T-helper 1 cell treated with Interleukin-12 subunit alpha and Interleukin-12 subunit beta and Interleukin-4 antibody, amounts not matched to agents 30 μg/mL and 1 μg/mL, for 36 hours (primary cell): Measurements from ENCODE around the gene TMEM220.
"Not testable (repeated sequence)": the region's sequence is repeated elsewhere in the genome, so short reads cannot be mapped to it uniquely, and the experiment has no call there.

Experiments used
- H3K27ac Mint-ChIP-seq: one replicate; pipeline ENCODE4 v1.8.0; 2021; ENCODE audit warnings: mild to moderate bottlenecking, mixed read lengths
- H3K27me3 Mint-ChIP-seq: one replicate; pipeline ENCODE4 v1.8.0; 2021; ENCODE audit warnings: low read depth, mixed read lengths
- H3K36me3 Mint-ChIP-seq: one replicate; pipeline ENCODE4 v1.8.0; 2021; ENCODE audit warnings: low read depth, mixed read lengths
- H3K4me1 Mint-ChIP-seq: one replicate; pipeline ENCODE4 v1.8.0; 2021; ENCODE audit warnings: low read depth, mixed read lengths
- H3K4me3 Mint-ChIP-seq: one replicate; pipeline ENCODE4 v1.8.0; 2021; ENCODE audit warnings: mild to moderate bottlenecking, moderate library complexity, mixed read lengths
- H3K9me3 Mint-ChIP-seq: one replicate; pipeline ENCODE4 v1.8.0; 2021; ENCODE audit warnings: mixed read lengths

The TMEM220 gene

DNA sequence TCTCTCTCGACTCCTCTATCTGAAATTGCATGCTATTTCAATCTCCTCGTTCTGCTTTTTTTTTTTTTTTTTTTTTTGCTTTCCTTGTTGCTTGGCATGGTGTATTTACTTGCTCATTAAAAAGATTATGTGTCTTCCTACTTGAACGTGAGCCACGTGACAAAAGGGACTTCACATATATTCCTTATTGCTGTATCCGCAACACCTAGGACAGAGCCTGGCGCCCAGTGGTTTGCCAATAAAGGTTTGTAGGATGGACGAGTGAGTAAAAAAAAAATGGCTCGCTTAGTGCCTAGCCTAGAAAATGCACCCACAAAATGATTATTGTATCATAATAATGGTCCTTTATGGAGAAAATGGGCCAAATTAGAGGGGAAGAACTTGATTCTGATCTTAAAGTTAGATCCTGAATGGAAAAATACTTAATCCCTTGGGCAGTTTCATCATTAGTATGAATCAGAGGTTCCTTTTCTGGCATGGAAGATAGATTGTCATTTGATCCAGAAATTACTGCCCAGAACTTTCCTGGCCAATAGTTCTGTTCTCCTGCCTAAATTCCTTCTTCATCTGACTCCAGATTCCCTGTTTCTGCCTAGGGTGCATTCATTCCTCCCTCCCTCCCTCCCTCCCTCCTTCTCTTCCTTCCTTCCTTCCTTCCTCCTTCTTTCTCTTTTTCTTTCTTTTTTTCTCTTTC, 13.6 kb upstream of the TMEM220 start:
- Mint-ChIP-seq H3K4me1 (peaks cover 4% of the 10 kb centered on the region), H3K27me3 (peaks cover 15% of the 10 kb centered on the region), H3K27ac (no peak overlapping the region), H3K9me3 (no peaks in the 10 kb centered on the region), H3K36me3 (no peaks in the 10 kb centered on the region), H3K4me3 (no peak overlapping the region)

DNA sequence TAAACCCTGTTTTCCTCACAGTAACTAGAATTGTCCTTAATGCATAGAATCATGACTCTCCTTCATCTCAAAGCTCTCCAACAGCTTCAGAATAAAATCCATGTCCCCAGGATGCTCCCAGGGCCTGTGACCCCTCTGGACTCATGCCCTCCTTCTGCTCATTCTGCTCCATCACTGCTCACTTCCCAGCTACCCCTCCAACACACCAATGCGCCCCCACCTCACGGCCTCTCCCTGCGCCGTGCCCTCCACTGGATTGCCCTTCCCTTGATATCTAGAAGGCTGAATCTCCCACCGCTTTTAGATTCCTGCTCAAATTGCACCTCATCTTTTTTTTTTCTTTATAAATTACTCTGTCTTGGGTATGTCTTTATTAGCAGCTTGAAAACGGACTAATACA, 12.6 kb upstream of the TMEM220 start:
- Mint-ChIP-seq H3K4me3 (no peak overlapping the region), H3K27ac (no peak overlapping the region), H3K27me3 (peaks cover 15% of the 10 kb centered on the region), H3K36me3 (no peaks in the 10 kb centered on the region), H3K9me3 (no peaks in the 10 kb centered on the region), H3K4me1 (peaks cover 4% of the 10 kb centered on the region)

DNA sequence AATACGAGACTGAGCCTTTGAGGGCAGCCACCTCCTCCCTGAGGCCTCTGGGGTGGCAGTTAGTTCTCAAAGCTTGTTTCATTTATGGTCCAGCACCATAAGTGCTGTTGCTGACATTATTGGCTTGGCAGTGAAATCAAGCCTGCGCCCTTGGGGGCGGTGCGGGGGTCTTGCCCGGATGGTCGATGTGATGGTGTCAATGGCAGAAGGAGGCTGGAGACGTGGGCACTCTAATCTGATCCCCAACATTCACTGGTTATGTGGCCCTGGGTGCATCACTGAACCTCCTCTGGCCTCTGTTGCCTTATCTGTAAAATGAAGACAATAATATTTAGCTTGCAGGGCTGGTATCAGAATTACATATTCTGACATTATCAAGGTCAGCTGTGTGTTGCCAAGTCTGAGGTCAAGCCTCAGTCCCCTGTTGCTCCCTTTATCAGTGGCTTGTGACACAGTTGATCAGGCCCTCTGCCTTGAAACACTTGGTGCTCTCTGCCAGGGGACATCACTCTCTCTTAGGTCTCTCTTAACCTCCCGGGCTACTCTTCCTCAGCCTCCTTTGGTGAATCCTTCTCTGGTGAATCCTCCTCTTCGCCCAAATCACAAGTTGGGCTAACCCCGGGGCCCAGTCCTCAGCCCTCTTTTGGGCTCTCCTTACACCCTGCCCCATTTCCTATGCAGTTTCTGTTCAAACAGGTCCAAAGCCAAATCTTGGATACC, 11.8 kb upstream of the TMEM220 start:
- no peak overlapping the region for H3K27ac Mint-ChIP-seq
- peaks cover 7% of the 10 kb centered on the region for H3K4me1 Mint-ChIP-seq
- H3K36me3 Mint-ChIP-seq = no peaks in the 10 kb centered on the region
- no peak overlapping the region for H3K4me3 Mint-ChIP-seq
- peaks cover 15% of the 10 kb centered on the region for H3K27me3 Mint-ChIP-seq
- no peaks in the 10 kb centered on the region for H3K9me3 Mint-ChIP-seq

DNA sequence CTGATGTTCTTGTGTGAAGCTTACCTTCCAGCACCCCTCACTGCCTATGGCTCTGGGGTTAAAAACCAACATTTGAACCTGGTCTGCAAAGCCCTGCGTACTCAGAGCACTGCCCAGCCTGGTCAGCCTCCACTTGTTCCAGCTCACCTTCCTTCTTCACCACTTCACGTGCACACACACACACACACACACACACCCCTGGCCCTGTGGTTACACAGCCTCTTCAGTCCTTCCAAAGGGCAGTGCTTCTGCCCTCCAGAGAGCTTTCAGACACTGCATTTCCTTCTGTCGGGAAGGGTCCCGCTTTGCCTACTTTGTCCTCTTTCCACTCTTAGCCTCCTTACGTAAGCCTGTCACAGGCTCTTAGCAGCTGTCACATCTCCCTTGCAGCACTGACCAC, 9.6 kb upstream of the TMEM220 start:
- H3K4me1 Mint-ChIP-seq = peaks cover 4% of the 10 kb centered on the region
- no peaks in the 10 kb centered on the region for H3K36me3 Mint-ChIP-seq
- H3K27ac Mint-ChIP-seq = no peak overlapping the region
- H3K4me3 Mint-ChIP-seq = no peak overlapping the region
- peaks cover 13% of the 10 kb centered on the region for H3K27me3 Mint-ChIP-seq
- no peaks in the 10 kb centered on the region for H3K9me3 Mint-ChIP-seq

DNA sequence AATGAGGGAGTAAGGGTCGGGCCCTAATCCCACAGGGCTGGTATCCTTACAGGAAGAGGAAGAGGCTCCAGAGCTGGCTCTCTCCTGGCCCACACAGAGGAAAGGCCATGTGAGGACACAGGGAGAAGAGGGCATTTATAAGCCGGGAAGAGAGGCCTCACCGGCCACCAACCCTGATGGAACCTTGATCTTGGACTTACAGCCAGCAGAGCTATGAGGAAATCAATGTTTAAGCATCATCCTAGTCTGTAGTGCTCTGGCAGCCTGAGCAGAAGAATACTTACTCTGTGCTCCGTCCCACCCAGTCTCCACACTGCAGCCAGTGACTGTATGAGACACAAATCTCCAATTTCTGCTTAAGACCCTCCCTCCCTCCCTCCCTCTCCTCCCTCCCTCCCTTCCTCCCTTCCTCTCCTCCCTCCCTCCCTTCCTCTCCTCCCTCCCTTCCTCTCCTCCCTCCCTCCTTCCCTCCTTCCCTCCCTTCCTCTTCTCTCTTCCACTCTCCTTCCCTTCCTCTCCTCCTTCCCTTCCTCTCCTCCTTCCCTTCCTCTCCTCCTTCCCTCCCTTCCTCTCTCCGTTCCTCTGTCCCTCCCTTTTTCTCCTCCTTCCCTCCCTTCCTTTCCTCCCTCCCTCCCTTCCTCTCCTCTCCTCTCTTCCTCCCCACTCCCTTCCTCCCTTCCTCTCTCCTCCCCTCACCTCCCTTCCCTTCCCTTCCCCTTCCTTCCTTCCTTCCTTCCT, 8.9 kb upstream of the TMEM220 start:
- H3K9me3 Mint-ChIP-seq = no peaks in the 10 kb centered on the region
- H3K27me3 Mint-ChIP-seq = peaks cover 10% of the 10 kb centered on the region
- no peak overlapping the region for H3K4me3 Mint-ChIP-seq

DNA sequence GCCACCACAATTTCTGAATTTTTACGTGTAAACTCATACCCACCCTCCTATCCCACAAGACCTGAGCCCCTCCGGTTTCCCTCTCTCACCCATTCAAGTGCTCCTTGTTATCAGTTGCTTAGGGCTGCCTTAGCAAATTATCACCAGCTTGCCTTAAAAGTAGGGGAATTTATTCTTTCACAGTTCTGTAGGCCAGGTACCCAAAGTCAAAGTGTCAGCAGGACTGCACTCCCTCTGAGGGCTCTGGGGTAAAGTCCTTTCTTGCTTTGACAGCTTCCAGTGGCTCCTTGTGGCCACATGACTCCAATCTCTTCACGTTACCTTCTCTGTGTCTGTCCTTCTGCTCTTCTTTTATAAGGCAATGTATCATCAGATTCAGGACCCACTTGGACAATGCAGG, 7.9 kb upstream of the TMEM220 start:
- H3K4me3 Mint-ChIP-seq = no peak overlapping the region
- H3K36me3 Mint-ChIP-seq = no peaks in the 10 kb centered on the region
- peaks cover 16% of the 10 kb centered on the region for H3K27me3 Mint-ChIP-seq
- peaks cover 3% of the 10 kb centered on the region for H3K4me1 Mint-ChIP-seq
- no peaks in the 10 kb centered on the region for H3K9me3 Mint-ChIP-seq
- no peak overlapping the region for H3K27ac Mint-ChIP-seq

More for the DNA sequence above, 8.9 kb upstream of the TMEM220 start:
- Mint-ChIP-seq H3K27ac (no peak overlapping the region), H3K4me1 (peaks cover 3% of the 10 kb centered on the region), H3K36me3 (no peaks in the 10 kb centered on the region)

DNA sequence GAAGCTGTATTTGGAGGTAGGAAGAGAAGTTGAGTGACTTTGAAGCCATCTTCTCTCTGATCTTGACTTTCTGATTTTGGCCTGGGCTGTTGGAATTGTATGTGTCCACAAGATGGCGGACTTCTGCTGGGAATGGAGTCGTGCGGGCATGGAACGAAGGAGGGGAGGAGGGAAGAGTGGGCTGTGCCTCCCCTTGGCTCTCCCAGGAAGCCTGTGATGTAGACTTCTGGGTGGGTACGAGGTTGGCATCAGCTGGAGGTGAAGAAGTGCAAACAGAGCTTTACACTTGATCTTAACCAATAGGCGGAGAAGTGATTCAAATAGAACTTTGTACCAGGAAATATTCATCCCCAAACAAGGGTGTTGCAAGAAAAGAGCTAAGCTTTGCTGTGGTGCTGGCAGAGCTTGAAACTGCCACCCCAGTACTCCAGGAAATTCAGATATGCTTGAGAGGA, 7.4 kb upstream of the TMEM220 start:
- Mint-ChIP-seq H3K27me3 (peaks cover 16% of the 10 kb centered on the region), H3K9me3 (no peaks in the 10 kb centered on the region), H3K4me1 (peaks cover 3% of the 10 kb centered on the region), H3K36me3 (no peaks in the 10 kb centered on the region), H3K27ac (no peak overlapping the region), H3K4me3 (no peak overlapping the region)

DNA sequence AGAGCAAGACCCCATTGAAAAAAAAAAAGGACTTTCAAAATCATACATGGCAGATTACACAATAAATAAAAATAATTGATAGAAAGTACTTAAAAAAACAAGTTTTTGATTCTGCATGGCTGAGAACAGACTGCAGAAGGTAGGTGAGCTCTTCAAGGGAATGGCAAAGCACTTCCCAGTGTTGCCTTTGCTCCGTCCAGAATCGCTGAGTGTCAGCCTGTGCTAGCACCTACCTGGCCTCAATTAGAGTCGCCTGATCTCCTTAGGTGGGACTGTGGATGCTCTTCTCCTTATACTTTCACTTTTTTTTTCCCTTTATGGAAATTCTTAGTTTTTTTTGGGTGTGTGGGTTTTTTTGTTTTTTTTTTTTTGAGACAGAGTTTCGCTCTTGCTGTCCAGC, 6.0 kb upstream of the TMEM220 start:
- Mint-ChIP-seq H3K27me3 (peaks cover 23% of the 10 kb centered on the region), H3K36me3 (no peaks in the 10 kb centered on the region), H3K27ac (no peak overlapping the region), H3K4me1 (peaks cover 6% of the 10 kb centered on the region), H3K4me3 (no peak overlapping the region), H3K9me3 (no peaks in the 10 kb centered on the region)

DNA sequence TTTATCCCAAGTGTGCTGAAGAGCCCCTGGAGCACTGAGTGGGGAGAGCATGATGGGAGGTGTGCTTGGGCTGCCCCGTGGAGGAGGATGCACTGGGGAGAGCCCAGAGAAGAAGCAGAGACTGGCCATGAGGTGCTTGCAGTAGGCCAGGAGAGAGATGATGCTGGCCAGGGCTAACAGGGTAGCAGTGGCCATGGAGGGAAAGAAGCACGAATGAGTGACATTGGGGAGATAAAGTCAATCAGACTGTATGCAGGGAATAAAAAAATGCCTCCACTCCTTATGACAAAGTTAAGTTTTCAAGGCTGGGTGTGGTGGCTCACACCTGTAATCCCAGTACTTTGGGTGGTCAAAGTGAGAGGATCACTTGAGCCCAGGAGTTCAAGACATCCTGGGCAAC, 5.4 kb upstream of the TMEM220 start:
- peaks cover 10% of the 10 kb centered on the region for H3K4me1 Mint-ChIP-seq
- H3K27ac Mint-ChIP-seq = no peak overlapping the region
- no peak overlapping the region for H3K4me3 Mint-ChIP-seq
- H3K9me3 Mint-ChIP-seq = no peaks in the 10 kb centered on the region
- peaks cover 25% of the 10 kb centered on the region for H3K27me3 Mint-ChIP-seq
- no peaks in the 10 kb centered on the region for H3K36me3 Mint-ChIP-seq

DNA sequence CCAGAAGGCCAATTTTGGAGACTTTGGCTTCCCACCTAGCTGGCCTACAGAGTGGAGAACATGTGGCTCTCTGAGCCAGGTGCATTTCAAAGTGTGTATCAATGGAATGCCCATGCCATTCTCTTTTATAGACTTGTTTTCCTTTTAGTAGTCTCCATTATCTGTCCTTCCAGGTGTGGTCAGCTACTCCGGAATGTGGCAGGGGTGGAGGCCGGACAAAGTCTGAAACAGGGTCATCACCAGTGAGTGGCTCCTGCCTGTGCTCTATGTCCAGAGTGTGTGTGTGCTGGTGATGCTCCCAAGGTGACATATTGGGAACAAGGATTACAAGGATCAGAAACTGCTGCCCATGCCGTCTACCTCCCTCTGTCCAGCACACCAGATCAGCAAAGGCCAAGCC, 3.8 kb upstream of the TMEM220 start:
- H3K4me3 Mint-ChIP-seq = no peak overlapping the region
- peaks cover 23% of the 10 kb centered on the region for H3K27me3 Mint-ChIP-seq
- peaks cover 13% of the 10 kb centered on the region for H3K4me1 Mint-ChIP-seq
- no peaks in the 10 kb centered on the region for H3K9me3 Mint-ChIP-seq
- no peaks in the 10 kb centered on the region for H3K36me3 Mint-ChIP-seq
- no peak overlapping the region for H3K27ac Mint-ChIP-seq

DNA sequence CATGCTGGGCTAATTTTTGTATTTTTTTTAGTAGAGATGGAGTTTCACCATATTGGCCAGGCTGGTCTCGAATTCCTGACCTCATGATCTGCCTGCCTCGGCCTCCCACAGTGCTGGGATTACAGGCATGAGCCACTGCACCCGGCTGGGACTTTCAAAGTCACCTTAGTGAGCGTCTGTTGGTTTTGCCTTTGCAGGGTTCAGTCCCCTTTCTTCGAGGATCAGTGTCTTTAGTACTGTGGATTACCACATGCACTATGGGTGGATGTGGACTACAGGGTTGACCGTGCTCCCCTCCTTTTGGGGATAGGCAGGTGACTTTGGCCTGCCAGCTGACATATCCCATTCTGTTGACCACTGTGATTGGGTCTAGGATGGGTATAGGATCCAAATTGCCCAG, 2.3 kb upstream of the TMEM220 start:
- Mint-ChIP-seq H3K27me3 (peaks cover 27% of the 10 kb centered on the region), H3K4me1 (peaks cover 14% of the 10 kb centered on the region)
- not testable (repeated sequence) for H3K4me3 Mint-ChIP-seq, H3K9me3 Mint-ChIP-seq, H3K27ac Mint-ChIP-seq, H3K36me3 Mint-ChIP-seq

DNA sequence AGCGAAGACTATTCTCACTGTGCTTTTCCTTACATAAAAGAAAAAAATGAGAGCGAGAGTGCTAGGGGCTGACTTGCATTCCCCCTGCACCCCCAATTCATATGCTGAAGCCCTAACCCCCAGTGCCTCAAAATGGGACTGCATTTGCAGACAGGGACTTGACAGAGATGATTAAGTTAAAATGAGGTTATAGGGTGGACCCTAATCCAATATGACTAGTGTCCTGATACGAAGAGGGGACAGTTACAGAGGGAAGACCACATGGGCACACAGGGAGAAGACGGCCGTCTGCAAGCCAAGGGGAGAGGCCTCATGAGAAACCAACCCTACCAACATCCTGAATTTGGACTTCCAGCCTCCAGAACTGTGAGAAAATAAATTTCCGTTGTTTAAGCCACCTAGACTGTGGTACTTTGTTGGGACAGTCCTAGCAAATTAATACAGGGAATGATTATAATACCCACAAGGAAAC, 1.6 kb upstream of the TMEM220 start:
- Mint-ChIP-seq H3K4me3 (no peak overlapping the region), H3K9me3 (no peaks in the 10 kb centered on the region), H3K27ac (no peak overlapping the region)

DNA sequence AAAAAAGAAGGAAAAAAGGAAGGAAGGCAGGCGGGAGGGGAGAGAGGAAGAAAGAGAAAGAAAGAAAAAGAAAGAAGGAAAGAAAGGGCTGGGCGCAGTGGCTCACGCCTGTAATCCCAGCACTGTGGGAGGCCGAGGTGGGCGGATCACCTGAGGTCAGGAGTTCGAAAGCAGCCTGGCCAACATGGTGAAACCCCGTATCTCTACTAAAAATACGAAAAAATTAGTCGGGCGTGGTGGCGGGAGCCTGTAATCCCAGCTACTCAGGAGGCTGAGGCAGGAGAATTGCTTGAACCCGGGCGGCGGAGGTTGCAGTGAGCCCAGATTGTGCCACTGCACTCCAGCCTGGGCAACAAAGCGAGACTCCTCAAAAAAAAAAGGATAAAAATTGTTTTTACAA, 424 bp upstream of the TMEM220 start:
- not testable (repeated sequence) for H3K9me3 Mint-ChIP-seq, H3K36me3 Mint-ChIP-seq
- H3K4me1 Mint-ChIP-seq = peaks cover 13% of the 10 kb centered on the region
- H3K27ac Mint-ChIP-seq = peak overlapping the region; percentile 63
- H3K27me3 Mint-ChIP-seq = peaks cover 28% of the 10 kb centered on the region
- peak overlapping the region; percentile 99 for H3K4me3 Mint-ChIP-seq

More for the DNA sequence above, 1.6 kb upstream of the TMEM220 start:
- Mint-ChIP-seq H3K4me1 (peaks cover 13% of the 10 kb centered on the region), H3K36me3 (peaks cover 1% of the 10 kb centered on the region), H3K27me3 (peaks cover 28% of the 10 kb centered on the region)

DNA sequence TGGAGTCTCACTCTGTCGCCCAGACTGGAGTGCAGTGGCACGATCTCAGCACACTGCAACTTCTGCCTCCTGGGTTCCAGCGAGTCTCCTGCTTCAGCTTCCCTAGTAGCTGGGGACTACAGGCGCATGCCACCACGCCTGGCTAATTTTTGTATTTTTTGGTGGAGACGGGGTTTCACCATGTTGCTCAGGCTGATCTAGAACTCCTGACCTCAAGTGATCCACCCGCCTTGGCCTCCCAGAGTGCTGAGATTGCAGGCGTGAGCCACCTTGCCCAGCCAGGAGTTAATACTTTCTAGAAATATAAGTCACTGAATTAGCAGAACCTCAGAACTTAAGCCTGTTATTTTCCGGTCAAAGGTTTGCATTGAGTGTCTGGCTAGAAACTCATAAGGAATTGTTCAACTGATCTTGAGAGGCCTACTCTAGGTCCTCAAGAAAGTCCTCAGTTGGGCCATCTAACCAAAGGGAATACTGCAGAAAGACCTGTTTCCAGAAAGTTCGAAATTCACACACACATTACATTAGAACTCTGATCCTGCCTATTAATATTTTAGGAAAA, 1.4 kb downstream of the TMEM220 start:
- no peak overlapping the region for H3K4me3 Mint-ChIP-seq
- H3K27ac Mint-ChIP-seq = no peak overlapping the region
- peaks cover 24% of the 10 kb centered on the region for H3K27me3 Mint-ChIP-seq
- H3K4me1 Mint-ChIP-seq = peaks cover 13% of the 10 kb centered on the region
- peaks cover 1% of the 10 kb centered on the region for H3K36me3 Mint-ChIP-seq
- no peaks in the 10 kb centered on the region for H3K9me3 Mint-ChIP-seq
